Activated CD8-positive, alpha-beta T cell treated with anti-CD3 and anti-CD28 coated beads for 36 hours (primary cell): ENCODE results near the gene MKS1. TPM values are rescaled to one million over a fixed set of nuclear protein-coding genes. Genes with fewer than 3 reads are reported as not detected.

Experiments used
- ATAC-seq: fragments of 200-7000 bp; cut with Tn5 transposase; one replicate; pipeline ENCODE4 v1.10.0; 2021; ENCODE audit warnings: mild to moderate bottlenecking, moderate library complexity
- CTCF ChIA-PET: fragments of 350-600 bp; sonication (Branson Sonifier 250); formaldehyde crosslinking; loops from one replicate; lab custom pipeline; 2021; ENCODE audit warnings: antibody characterized with exemption; lab: Charles Lee
- POLR2A ChIA-PET: fragments of 350-600 bp; sonication (Branson Sonifier 250); formaldehyde crosslinking; loops from one replicate; lab custom pipeline; 2021; ENCODE audit warnings: antibody characterized with exemption; lab: Charles Lee
- DNase-seq: peaks from one replicate; pipeline ENCODE4 v3.0.0-alpha.2; 2020
- H3K27ac Mint-ChIP-seq: one replicate; pipeline ENCODE4 v1.8.0; 2021; ENCODE audit warnings: mild to moderate bottlenecking, mixed read lengths
- H3K27me3 Mint-ChIP-seq: one replicate; pipeline ENCODE4 v1.8.0; 2021; ENCODE audit warnings: mixed read lengths
- H3K36me3 Mint-ChIP-seq: one replicate; pipeline ENCODE4 v1.8.0; 2021; ENCODE audit warnings: low read depth, mixed read lengths
- H3K4me1 Mint-ChIP-seq: one replicate; pipeline ENCODE4 v1.8.0; 2021; ENCODE audit warnings: low read depth, mixed read lengths
- H3K4me3 Mint-ChIP-seq: one replicate; pipeline ENCODE4 v1.8.0; 2021; ENCODE audit warnings: mild to moderate bottlenecking, moderate library complexity, mixed read lengths
- H3K9me3 Mint-ChIP-seq: one replicate; pipeline ENCODE4 v1.8.0; 2021; ENCODE audit warnings: mixed read lengths
- CTCF ChIP-seq: fragments of 200-600 bp; IDR thresholded peaks from one replicate; pipeline ENCODE4 v1.8.0; 2022; ENCODE audit warnings: antibody characterized with exemption, mild to moderate bottlenecking
- intact Hi-C: fragments of 100-400 bp; cut with micrococcal nuclease; formaldehyde crosslinking; loops from one replicate; pipeline ENCODE4 v1.10.0; 2022
- total RNA-seq, 2 experiments: library from RNA; stranded (reverse); gene quantifications; one replicate each; pipeline ENCODE4 v1.2.3, GENCODE V29; 2021

The MKS1 gene
- total RNA-seq, 2 experiments from 2014 or later: 20.7 to 24.8 TPM

GRCh38 chr17:58191241-58191896, 27.7 kb downstream of the MKS1 start:
- intact Hi-C loops: no loop called here
- POLR2A ChIA-PET: no interaction called here
- DNase-seq (no peak), ATAC-seq (no peak)
- H3K27ac Mint-ChIP-seq: no peak overlapping the region
- H3K4me3 Mint-ChIP-seq: no peak overlapping the region
- TF ChIP-seq CTCF: no peak
- CTCF ChIA-PET: interaction anchor here (1.4 to 3.0 kb wide), 2 partner anchors 9 to 19 kb away, joined by 6 to 16 read pairs; no protein-coding TSS in a partner anchor
- H3K36me3 Mint-ChIP-seq: no peaks in the 10 kb centered on the region
- H3K4me1 Mint-ChIP-seq: no peaks in the 10 kb centered on the region
- peaks cover 6% of the 10 kb centered on the region for H3K27me3 Mint-ChIP-seq
- no peaks in the 10 kb centered on the region for H3K9me3 Mint-ChIP-seq

- H3K27ac Mint-ChIP-seq: no peak overlapping the region
- TF ChIP-seq CTCF: no peak
- intact Hi-C loops: no loop called here
These were observed 29.5 kb downstream of the MKS1 start for GRCh38 chr17:58189436-58190146.

GRCh38 chr17:58187675-58188074, 31.4 kb downstream of the MKS1 start:
- no peak for DNase-seq
- intact Hi-C loops: no loop called here
- Mint-ChIP-seq H3K4me3 (no peak overlapping the region), H3K9me3 (no peaks in the 10 kb centered on the region), H3K27ac (no peak overlapping the region), H3K27me3 (peaks cover 6% of the 10 kb centered on the region), H3K36me3 (no peaks in the 10 kb centered on the region), H3K4me1 (no peaks in the 10 kb centered on the region)
- TF ChIP-seq CTCF: no peak
- CTCF ChIA-PET: interaction anchor here (1.0 to 1.3 kb wide), 2 partner anchors 12 to 15 kb away, joined by 4 read pairs; no protein-coding TSS in a partner anchor
- POLR2A ChIA-PET: no interaction called here
- ATAC-seq: no peak

More at GRCh38 chr17:58189436-58190146, 29.5 kb downstream of the MKS1 start:
- POLR2A ChIA-PET: no interaction called here
- Mint-ChIP-seq H3K4me1 (no peaks in the 10 kb centered on the region), H3K27me3 (peaks cover 6% of the 10 kb centered on the region), H3K36me3 (no peaks in the 10 kb centered on the region), H3K9me3 (no peaks in the 10 kb centered on the region), H3K4me3 (no peak overlapping the region)
- CTCF ChIA-PET: interaction anchor here (3.0 kb wide), 1 partner anchor 10 kb away, joined by 16 read pairs; no protein-coding TSS in a partner anchor
- DNase-seq (no peak), ATAC-seq (no peak)

GRCh38 chr17:58187063-58187462, 32.0 kb downstream of the MKS1 start:
- CTCF ChIA-PET: interaction anchor here (1.3 kb wide), 1 partner anchor 13 kb away, joined by 4 read pairs; no protein-coding TSS in a partner anchor
- Mint-ChIP-seq H3K27ac (no peak overlapping the region), H3K4me1 (no peaks in the 10 kb centered on the region), H3K36me3 (no peaks in the 10 kb centered on the region), H3K4me3 (no peak overlapping the region), H3K27me3 (peaks cover 6% of the 10 kb centered on the region), H3K9me3 (no peaks in the 10 kb centered on the region)
- no peak for ATAC-seq
- intact Hi-C loops: no loop called here
- no peak for DNase-seq
- POLR2A ChIA-PET: no interaction called here
- no peak for TF ChIP-seq CTCF

GRCh38 chr17:58186591-58186990, 32.5 kb downstream of the MKS1 start:
- no peak for TF ChIP-seq CTCF
- Mint-ChIP-seq H3K9me3 (no peaks in the 10 kb centered on the region), H3K27me3 (peaks cover 6% of the 10 kb centered on the region), H3K4me1 (no peaks in the 10 kb centered on the region), H3K36me3 (no peaks in the 10 kb centered on the region), H3K27ac (no peak overlapping the region), H3K4me3 (no peak overlapping the region)
- DNase-seq (no peak), ATAC-seq (no peak)
- POLR2A ChIA-PET: no interaction called here
- CTCF ChIA-PET: interaction anchor here (1.3 kb wide), 1 partner anchor 14 kb away, joined by 6 read pairs; no protein-coding TSS in a partner anchor
- intact Hi-C loops: no loop called here
